Caco-2 (cell line): ENCODE data around the gene PARM1. TPM values are rescaled to one million over a fixed set of nuclear protein-coding genes. Genes with fewer than 3 reads are reported as not detected.

Experiments
- BruUV-seq: library from RNA; stranded (reverse); fragments of 400-500 nt; replicated peaks from 2 replicates; lab custom pipeline; 2021; lab: Mats Ljungman, UMichigan
- CTCF ChIA-PET: fragments of 300-600 bp; sonication (Branson Sonifier 250); formaldehyde crosslinking; loops from one replicate; lab custom pipeline; 2022; ENCODE audit warnings: antibody characterized with exemption; lab: Charles Lee
- POLR2A ChIA-PET: fragments of 300-600 bp; sonication (Branson Sonifier 250); formaldehyde crosslinking; loops from one replicate; lab custom pipeline; 2022; ENCODE audit warnings: antibody characterized with exemption; lab: Charles Lee
- DNase-seq, 2 experiments: peaks; one replicate each; pipeline versions ENCODE4 v3.0.0 to v3.0.0-alpha.2; 2020 to 2022
- H3K27me3 ChIP-seq: replicated peaks from 2 replicates; pipeline ENCODE4 v1.6.0; 2011; ENCODE audit warnings: low read length; ENCODE audit not compliant: control insufficient read depth, insufficient read depth
- H3K36me3 ChIP-seq: 2 replicates; pipeline ENCODE4 v1.5.1; 2011; ENCODE audit warnings: low read length; ENCODE audit not compliant: control insufficient read depth, insufficient read depth
- H3K4me1 ChIP-seq: fragments of 250-450 bp; sonication (Bioruptor Pico); 2 replicates; pipeline ENCODE4 v1.5.1; 2020; ENCODE audit warnings: mild to moderate bottlenecking
- H3K4me3 ChIP-seq: 2 replicates; pipeline ENCODE4 v1.5.1; 2011; ENCODE audit warnings: low read depth, mild to moderate bottlenecking, control low read depth, low read length
- H3K9me3 ChIP-seq: fragments of 250-450 bp; sonication (Bioruptor Pico); 2 replicates; pipeline ENCODE4 v1.5.1; 2020; ENCODE audit warnings: mild to moderate bottlenecking, moderate library complexity
- H3K27ac Mint-ChIP-seq: one replicate; pipeline ENCODE4 v1.8.0; 2022; ENCODE audit warnings: mixed read lengths; ENCODE audit not compliant: unreplicated experiment
- H3K27me3 Mint-ChIP-seq: one replicate; pipeline ENCODE4 v1.8.0; 2022; ENCODE audit warnings: mixed read lengths; ENCODE audit not compliant: insufficient read depth, unreplicated experiment
- H3K36me3 Mint-ChIP-seq: one replicate; pipeline ENCODE4 v1.8.0; 2022; ENCODE audit warnings: mild to moderate bottlenecking, mixed read lengths; ENCODE audit not compliant: insufficient read depth, unreplicated experiment
- H3K4me1 Mint-ChIP-seq: one replicate; pipeline ENCODE4 v1.8.0; 2022; ENCODE audit warnings: low read depth, mixed read lengths; ENCODE audit not compliant: unreplicated experiment
- H3K4me3 Mint-ChIP-seq: one replicate; pipeline ENCODE4 v1.8.0; 2022; ENCODE audit warnings: mild to moderate bottlenecking, moderate library complexity, mixed read lengths; ENCODE audit not compliant: unreplicated experiment
- H3K9me3 Mint-ChIP-seq: one replicate; pipeline ENCODE4 v1.8.0; 2022; ENCODE audit warnings: mixed read lengths; ENCODE audit not compliant: unreplicated experiment
- intact Hi-C: fragments of 100-400 bp; cut with micrococcal nuclease; formaldehyde crosslinking; loops from one replicate; pipeline ENCODE4 v1.10.0; 2022; ENCODE audit not compliant: unreplicated experiment
- total RNA-seq: library from RNA; stranded (reverse); gene quantifications from 2 replicates; pipeline ENCODE4 v1.2.3, GENCODE V29; 2022
- TF ChIP-seq, protein P1 (sequence below), 2 experiments: fragments of 200-600 bp in 1 of 2; IDR thresholded peaks; 1 replicate in 1 of 2; 2 replicates in 1 of 2; pipeline versions ENCODE4 v1.5.1 to v1.8.0; 2011 to 2022; ENCODE audit warnings: antibody characterized with exemption in 1 of 2, control low read depth in 1 of 2, inconsistent platforms in 1 of 2, low read depth in 1 of 2, low read length in 1 of 2, mild to moderate bottlenecking in 1 of 2, moderate library complexity in 1 of 2; ENCODE audit not compliant: insufficient read depth in 1 of 2, severe bottlenecking in 1 of 2, unreplicated experiment in 1 of 2

PARM1 gene
- total RNA-seq, 1 experiment from 2014 or later: 1.7 TPM

DNA sequence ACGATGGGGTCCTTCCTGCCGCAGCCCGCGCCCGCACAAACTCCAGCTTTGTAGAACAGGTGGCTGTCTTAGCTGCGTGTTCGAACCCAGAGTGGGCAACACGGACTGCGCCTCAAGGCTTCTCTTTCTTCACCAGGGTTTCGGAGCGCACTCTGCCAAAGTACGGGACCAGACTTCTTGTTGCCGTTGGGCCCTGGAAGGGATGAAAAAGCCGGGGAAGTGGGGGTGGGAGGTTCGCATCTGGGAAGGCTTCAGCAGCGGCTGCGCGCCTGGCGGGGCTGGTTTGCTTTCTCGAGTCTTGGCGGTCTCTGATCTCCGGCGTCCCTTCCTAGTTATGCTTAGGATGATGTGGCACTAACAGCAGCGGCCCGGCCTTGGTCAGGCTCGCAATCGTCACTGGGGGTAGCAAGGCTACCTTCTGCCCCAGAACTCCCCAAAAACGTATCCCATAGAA, 673 bp downstream of the PARM1 start:
- Mint-ChIP-seq H3K36me3 (peaks cover 6% of the 10 kb centered on the region), H3K4me1 (peaks cover 14% of the 10 kb centered on the region), H3K9me3 (no peaks in the 10 kb centered on the region), H3K27me3 (peaks cover 3% of the 10 kb centered on the region), H3K4me3 (peak overlapping the region; percentile 89), H3K27ac (peak overlapping the region; percentile 53)
- CTCF ChIA-PET: interaction anchor here (1.2 to 1.6 kb wide), 5 partner anchors 10 to 557 kb away, joined by 4 to 6 read pairs (median 5); no protein-coding TSS in a partner anchor
- TF ChIP-seq, protein P1, sequence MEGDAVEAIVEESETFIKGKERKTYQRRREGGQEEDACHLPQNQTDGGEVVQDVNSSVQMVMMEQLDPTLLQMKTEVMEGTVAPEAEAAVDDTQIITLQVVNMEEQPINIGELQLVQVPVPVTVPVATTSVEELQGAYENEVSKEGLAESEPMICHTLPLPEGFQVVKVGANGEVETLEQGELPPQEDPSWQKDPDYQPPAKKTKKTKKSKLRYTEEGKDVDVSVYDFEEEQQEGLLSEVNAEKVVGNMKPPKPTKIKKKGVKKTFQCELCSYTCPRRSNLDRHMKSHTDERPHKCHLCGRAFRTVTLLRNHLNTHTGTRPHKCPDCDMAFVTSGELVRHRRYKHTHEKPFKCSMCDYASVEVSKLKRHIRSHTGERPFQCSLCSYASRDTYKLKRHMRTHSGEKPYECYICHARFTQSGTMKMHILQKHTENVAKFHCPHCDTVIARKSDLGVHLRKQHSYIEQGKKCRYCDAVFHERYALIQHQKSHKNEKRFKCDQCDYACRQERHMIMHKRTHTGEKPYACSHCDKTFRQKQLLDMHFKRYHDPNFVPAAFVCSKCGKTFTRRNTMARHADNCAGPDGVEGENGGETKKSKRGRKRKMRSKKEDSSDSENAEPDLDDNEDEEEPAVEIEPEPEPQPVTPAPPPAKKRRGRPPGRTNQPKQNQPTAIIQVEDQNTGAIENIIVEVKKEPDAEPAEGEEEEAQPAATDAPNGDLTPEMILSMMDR (IDR thresholded peaks at IDR 0.05; ENCODE audit: insufficient read depth in 1 of 2, low read depth in 1 of 2, low read length in 1 of 2, severe bottlenecking in 1 of 2, unreplicated experiment in 1 of 2): no peak
- intact Hi-C loops: loop anchor here (1.0 to 5.0 kb wide), 5 partner anchors 59 to 559 kb away; no protein-coding TSS in a partner anchor
- DNase-seq: peak in 1 of 2 experiments; percentile 2
- H3K27me3 ChIP-seq: peaks cover 2% of the 10 kb centered on the region
- H3K4me3 ChIP-seq: peak overlapping the region; percentile 66
- no peaks in the 10 kb centered on the region for H3K36me3 ChIP-seq
- POLR2A ChIA-PET: no interaction called here
- H3K9me3 ChIP-seq: peaks cover 5% of the 10 kb centered on the region; the same call in 1 of the 2 replicates
- no TSS peak for BruUV-seq
- peaks cover 5% of the 10 kb centered on the region; the same call in 1 of the 2 replicates for H3K4me1 ChIP-seq

DNA sequence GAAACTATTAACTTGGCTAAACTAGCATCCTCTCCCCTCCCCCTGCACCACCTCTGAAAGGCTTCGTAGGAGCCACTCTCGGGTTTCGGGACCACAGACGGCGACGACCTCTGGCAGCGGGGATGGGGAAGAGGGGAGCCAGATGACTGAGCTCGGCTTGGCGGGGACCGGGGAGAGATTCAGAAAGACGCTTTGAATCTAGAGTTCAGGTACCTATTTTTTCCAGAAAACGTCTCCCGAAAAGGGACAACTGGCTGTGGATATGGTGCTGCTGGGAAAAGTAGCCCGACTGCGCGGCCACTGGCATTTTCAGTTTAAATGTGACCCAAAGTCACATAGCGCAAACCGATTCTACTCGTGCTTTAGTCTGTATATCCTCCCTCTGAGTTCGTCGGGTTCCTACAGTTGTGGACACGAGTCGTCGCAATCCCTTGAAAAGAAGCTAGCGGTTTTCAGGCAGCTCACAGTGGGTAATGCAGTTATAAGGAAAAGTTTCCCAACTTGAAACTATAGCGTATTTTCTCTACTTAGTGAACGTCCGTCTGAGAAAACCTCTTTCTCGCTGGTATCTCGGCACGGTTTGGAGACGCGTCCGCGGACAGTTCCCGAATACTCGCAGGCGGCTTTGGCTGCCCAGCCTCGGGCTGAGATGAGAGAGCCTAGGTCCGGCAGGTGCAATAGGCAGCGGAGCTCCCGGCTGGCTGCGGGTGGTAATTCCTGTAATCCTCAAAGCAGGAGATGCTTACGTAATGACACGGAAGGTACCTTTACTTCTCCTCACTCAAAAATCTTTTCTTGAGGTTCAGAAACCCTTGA, 1.3 kb downstream of the PARM1 start:
- POLR2A ChIA-PET: no interaction called here
- DNase-seq: peak in 1 of 2 experiments; percentile 21

DNA sequence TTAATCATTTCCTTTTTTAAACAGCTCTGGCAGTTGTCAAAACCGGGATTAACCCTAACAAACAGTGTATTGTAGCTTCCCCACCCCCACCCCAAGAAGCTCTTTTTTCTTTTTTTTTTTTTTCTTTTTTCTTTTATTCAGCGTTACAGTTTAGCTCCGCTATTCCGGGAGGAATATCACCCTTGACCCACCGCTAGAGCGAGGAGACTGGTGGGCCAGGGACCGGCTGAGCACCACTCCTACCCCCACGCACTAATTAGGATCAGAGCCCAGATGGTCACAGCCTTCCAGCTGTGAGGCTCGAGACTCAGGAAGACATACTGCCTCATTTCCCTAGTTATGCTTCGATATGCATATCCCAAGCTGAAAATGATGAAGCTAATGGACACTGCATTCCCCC, 2.0 kb downstream of the PARM1 start:
- no peak for DNase-seq
- POLR2A ChIA-PET: no interaction called here
- no TSS peak for BruUV-seq
- TF ChIP-seq, protein P1 (IDR thresholded peaks at IDR 0.05; ENCODE audit: insufficient read depth in 1 of 2, low read depth in 1 of 2, low read length in 1 of 2, severe bottlenecking in 1 of 2, unreplicated experiment in 1 of 2): no peak
- intact Hi-C loops: loop anchor here (5.0 kb wide), 2 partner anchors 182 to 557 kb away; no protein-coding TSS in a partner anchor
- peaks cover 5% of the 10 kb centered on the region; the same call in 1 of the 2 replicates for H3K9me3 ChIP-seq
- peaks cover 6% of the 10 kb centered on the region for H3K36me3 Mint-ChIP-seq
- peaks cover 5% of the 10 kb centered on the region; the same call in 1 of the 2 replicates for H3K4me1 ChIP-seq
- H3K36me3 ChIP-seq: no peaks in the 10 kb centered on the region
- peaks cover 2% of the 10 kb centered on the region for H3K27me3 ChIP-seq
- H3K27ac Mint-ChIP-seq: no peak overlapping the region
- H3K9me3 Mint-ChIP-seq: no peaks in the 10 kb centered on the region
- H3K4me3 ChIP-seq: no peak overlapping the region
- H3K4me1 Mint-ChIP-seq: peaks cover 14% of the 10 kb centered on the region
- peak overlapping the region; percentile 89 for H3K4me3 Mint-ChIP-seq
- CTCF ChIA-PET: interaction anchor here (1.4 kb wide), 1 partner anchor 8 kb away, joined by 5 read pairs; no protein-coding TSS in a partner anchor
- peaks cover 3% of the 10 kb centered on the region for H3K27me3 Mint-ChIP-seq

More for the DNA sequence above, 1.3 kb downstream of the PARM1 start:
- no peaks in the 10 kb centered on the region for H3K36me3 ChIP-seq
- H3K27me3 ChIP-seq: peaks cover 2% of the 10 kb centered on the region
- peaks cover 5% of the 10 kb centered on the region; the same call in 1 of the 2 replicates for H3K9me3 ChIP-seq
- peak overlapping the region; percentile 66 for H3K4me3 ChIP-seq
- Mint-ChIP-seq H3K4me1 (peaks cover 14% of the 10 kb centered on the region), H3K27me3 (peaks cover 3% of the 10 kb centered on the region), H3K9me3 (no peaks in the 10 kb centered on the region), H3K27ac (no peak overlapping the region), H3K36me3 (peaks cover 6% of the 10 kb centered on the region), H3K4me3 (peak overlapping the region; percentile 89)
- TF ChIP-seq, protein P1 (IDR thresholded peaks at IDR 0.05; ENCODE audit: insufficient read depth in 1 of 2, low read depth in 1 of 2, low read length in 1 of 2, severe bottlenecking in 1 of 2, unreplicated experiment in 1 of 2): no peak
- no TSS peak for BruUV-seq
- intact Hi-C loops: loop anchor here (5.0 kb wide), 2 partner anchors 183 to 558 kb away; no protein-coding TSS in a partner anchor
- peaks cover 5% of the 10 kb centered on the region; the same call in 1 of the 2 replicates for H3K4me1 ChIP-seq
- CTCF ChIA-PET: interaction anchor here (0.6 to 1.4 kb wide), 2 partner anchors 9 to 160 kb away, joined by 3 to 5 read pairs; no protein-coding TSS in a partner anchor
